Effector CD8-positive, alpha-beta T cell (primary cell): ENCODE data around the gene YIPF1.
"Not testable (repeated sequence)": the region's sequence is repeated elsewhere in the genome, so short reads cannot be mapped to it uniquely, and the experiment has no call there.

ENCODE experiments used
- DNase-seq: peaks from one replicate; lab custom pipeline; 2025; lab: John Stamatoyannopoulos, UW

The YIPF1 gene

DNA sequence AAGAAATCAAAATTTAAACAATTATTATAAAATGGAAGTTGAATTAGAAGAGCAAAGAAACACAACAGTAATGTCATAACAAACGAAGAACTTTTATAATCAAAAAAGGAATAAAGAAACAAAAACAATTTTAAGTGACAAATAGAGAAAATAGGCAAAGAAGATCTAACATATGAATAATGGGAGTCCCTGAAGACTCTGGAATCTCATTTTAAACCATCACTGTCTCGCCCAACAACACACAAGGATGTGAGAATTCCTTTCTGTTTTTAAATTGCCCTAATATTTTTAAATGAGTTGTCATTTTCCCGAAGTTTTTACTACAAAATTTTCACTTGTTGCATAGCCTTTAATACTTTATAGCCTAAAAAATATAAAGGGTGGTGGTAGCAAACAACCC is 47.2 kb downstream of the YIPF1 start:
- no peak for DNase-seq

- no peak for DNase-seq
Measured at GRCh38 chr1:53838654-53838974, 51.0 kb downstream of the YIPF1 start.

- DNase-seq: peak; percentile 85
Measured at GRCh38 chr1:53837924-53838653, 51.5 kb downstream of the YIPF1 start, which contains the start of gene NDC1. Gene NDC1 (minus strand): TSS chr1:53838296. CDS start chr1:53838261, 35 bp downstream.

DNA sequence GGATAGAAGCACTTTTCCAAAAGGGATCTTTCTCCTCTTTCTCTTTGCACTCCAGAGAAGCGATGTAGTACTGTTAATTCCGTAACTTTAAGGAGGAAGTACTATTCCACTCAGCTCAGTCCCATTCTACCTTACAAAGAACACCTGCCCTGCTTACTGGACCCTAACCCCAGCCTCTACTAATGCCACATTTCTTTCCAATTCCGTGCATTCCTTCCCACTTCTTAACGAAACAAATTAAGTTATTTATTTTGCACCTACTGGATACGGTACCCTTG is 52.0 kb downstream of the YIPF1 start:
- DNase-seq: no peak

DNA sequence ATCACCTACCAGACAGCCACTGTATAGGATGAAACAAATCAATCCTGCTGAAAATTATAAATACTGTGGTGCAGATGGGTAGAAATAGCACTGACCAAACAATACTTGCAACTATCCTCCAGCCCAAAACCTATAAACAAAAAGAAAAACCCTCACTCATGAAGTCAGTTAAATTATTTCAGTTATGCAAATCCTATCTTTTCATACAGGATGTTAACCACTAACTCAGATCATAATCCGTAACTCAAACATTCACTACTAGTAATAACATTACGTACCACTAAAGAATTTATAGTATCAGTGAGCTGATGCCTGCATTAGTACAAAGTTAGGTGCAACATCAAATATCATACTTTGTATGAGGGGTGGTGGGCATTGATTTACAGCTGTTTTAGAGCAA is 54.1 kb downstream of the YIPF1 start:
- DNase-seq: no peak

DNA sequence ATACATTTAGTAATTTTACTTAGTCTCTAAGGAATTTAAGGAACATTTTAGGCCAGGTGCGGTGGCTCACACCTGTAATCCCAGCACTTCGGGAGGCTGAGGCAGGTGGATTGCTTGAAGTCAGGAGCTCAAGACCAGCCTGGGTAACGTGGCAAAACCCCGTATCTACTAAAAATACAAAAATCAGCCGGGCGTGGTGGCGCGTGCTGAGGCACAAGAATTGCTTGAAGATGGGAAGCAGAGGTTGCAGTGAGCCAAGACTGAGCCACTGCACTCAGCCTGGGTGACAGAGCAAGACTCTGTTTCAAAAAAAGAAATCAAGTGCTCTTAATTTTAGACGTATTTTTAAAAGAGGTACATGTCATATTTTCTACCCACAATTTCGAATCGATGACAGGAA is 54.8 kb downstream of the YIPF1 start:
- DNase-seq: no peak

DNA sequence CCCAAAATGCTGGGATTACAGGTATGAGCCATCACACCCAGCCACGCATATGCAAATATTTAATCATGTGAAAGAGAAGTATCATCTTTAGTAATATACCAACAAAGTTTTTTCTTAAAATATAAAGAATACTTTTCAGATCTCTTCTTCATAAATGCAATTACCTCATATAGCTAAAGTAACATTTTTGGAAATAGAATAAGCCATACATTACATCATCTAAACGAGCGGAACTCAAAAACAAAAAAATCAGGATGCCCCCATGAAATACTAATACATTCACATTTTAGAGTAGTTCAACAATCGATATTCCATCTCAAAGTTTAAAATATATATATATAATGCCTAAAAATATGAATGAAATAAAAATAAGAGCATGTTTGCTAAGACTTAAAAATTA is 56.2 kb downstream of the YIPF1 start:
- DNase-seq: no peak

DNA sequence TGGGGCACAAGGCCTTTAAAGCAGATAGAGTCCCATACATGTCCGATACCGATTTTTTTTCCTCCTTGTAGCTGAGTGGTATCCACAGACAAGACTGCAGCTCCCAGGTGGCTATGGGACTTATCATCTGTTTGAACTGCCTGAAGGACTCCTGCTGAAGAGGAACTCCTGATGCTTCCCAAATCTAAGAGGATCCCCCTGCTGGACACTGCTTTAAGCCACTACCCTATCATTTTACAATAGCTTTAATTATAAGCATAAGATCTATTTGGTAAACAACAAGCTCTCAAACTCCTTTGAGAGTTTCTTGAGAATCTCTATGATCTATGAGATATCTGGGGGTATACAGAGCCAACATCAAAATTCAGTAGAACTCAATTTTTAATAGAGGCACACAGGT is 63.2 kb downstream of the YIPF1 start:
- no peak for DNase-seq

- DNase-seq: no peak
Measured at GRCh38 chr1:53825306-53825705, 64.3 kb downstream of the YIPF1 start.

- DNase-seq: no peak
Measured at GRCh38 chr1:53822931-53823330, 66.7 kb downstream of the YIPF1 start.

DNA sequence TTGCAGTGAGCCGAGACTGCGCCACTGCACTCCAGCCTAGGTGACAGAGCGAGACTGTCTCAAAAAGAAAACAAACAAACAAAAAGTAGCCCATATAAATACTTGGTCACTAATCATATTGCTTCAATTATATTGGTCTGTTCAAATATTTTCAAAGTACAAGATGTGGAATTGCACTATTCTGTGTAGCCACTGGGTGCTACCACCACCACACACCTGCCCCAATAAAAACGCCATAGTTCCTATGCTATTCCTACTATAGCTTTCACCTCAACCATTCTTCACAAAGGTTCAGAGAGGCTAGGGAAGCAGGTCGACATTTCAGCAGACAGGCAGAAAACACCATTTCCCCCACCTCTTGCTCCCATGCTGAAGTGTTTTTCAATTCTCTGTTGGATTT is 68.2 kb downstream of the YIPF1 start:
- no peak for DNase-seq

DNA sequence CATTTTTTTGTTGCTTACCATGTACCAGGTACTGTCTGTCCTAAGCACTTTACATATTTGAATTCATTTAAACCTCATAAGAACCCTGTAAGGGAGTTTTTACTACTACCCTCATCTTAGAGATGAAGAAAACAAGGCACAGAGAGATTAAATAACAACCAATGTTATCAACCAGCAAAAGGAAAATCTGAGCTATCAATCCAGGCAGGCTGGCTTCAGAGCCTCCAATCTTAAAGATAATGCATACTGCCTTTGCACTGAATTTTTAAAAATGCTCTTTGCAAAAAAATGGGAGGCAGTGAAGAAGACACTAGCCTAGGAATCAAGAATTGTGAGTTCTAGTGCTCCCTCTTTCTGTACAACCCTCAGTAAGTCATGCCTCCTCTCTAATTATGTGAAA is 70.2 kb downstream of the YIPF1 start:
- DNase-seq: no peak

DNA sequence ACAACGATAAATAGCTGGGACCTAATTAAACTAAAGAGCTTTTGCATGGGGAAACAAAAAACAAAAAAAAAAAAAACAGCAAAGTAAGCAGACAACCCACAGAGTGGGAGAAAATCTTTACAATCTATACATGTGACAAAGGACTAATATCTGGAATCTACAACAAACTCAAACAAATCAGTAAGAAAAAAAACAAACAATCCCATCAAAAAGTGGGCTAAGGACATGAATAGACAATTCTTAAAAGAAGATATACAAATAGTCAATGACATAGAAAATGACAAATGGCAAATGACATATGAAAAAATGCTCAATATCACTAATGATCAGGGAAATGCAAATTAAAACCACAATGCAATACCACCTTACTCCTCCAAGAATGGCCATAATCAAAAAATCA is 73.0 kb downstream of the YIPF1 start:
- not testable (repeated sequence) for DNase-seq

- DNase-seq: not testable (repeated sequence)
Measured at GRCh38 chr1:53815484-53815883, 74.1 kb downstream of the YIPF1 start.

- no peak for DNase-seq
Measured at GRCh38 chr1:53811414-53811851, 78.2 kb downstream of the YIPF1 start.

DNA sequence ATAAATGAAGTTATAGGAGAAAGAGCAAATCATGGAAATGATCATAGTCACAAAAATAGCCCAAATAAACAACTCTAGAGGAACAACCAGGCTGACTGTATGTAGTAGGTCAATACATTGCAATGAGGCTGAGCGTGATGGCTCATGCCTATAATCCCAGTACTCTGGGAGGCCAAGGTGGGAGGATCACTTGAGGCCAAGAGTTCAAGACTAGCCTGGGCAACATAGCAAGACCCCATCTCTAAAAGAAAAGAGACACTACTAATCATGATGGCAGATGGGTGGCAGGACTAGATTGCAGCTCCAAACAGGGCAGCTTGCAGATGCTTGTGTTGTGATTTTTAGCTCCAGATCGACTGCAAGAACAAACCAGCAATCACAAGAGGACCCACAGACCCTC is 79.1 kb downstream of the YIPF1 start:
- DNase-seq: no peak

GRCh38 chr1:53810007-53810406 is 79.6 kb downstream of the YIPF1 start:
- DNase-seq: no peak

DNA sequence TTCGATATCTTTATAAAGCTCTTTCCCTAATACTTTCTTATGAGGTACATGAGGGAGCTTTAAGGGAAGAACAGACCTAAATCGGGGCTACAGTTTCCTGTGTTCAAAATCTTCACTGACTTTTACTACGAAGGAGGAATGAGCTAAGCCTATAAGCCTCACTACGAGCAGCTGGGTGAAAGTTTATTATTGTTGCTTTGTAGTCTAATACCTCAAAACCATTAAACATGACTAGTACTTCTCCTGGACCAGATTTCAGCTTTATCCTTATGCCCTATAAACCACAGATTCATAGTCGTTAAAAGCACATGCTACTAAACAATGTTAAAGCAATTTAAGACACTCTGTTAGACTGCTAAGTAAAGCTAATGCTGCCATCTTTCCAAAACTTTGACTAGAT is 81.7 kb downstream of the YIPF1 start:
- no peak for DNase-seq

GRCh38 chr1:53804791-53805505 is 84.6 kb downstream of the YIPF1 start:
- DNase-seq: no peak

- no peak for DNase-seq
Measured at GRCh38 chr1:53804181-53804580, 85.4 kb downstream of the YIPF1 start.
